Measurements from ENCODE around the gene PEX13.

GRCh38 chr2:60976875-60977561 is 40.5 kb upstream of the PEX13 start:
- TF ChIP-seq CTCF (IDR thresholded peaks at IDR 0.05) (no peak), POLR2A (IDR thresholded peaks at IDR 0.05) (no peak)
